H1 (cell line): Measurements from ENCODE around the gene KRTAP1-5. TPM values are rescaled to one million over a fixed set of nuclear protein-coding genes. Genes with fewer than 3 reads are reported as not detected.
"Not testable (repeated sequence)": the region's sequence is repeated elsewhere in the genome, so short reads cannot be mapped to it uniquely, and the experiment has no call there.

Experiments
- CTCF ChIA-PET: fragments of 300-600 bp; sonication (Branson Sonifier 250); formaldehyde crosslinking; loops from one replicate; lab custom pipeline; 2021; ENCODE audit not compliant: partially characterized antibody; lab: Charles Lee
- POLR2A ChIA-PET: fragments of 300-600 bp; sonication (Branson Sonifier 250); formaldehyde crosslinking; loops from one replicate; lab custom pipeline; 2021; ENCODE audit warnings: inconsistent platforms; ENCODE audit not compliant: partially characterized antibody; lab: Charles Lee
- DNase-seq, 2 experiments: peaks; one replicate each; pipeline versions ENCODE4 v3.0.0 to v3.0.0-alpha.2; 2010 to 2022; ENCODE audit warnings: low spot score in 2 of 2, low read depth in 1 of 2, mixed read lengths in 1 of 2
- FAIRE-seq: peaks from 2 replicates; lab custom pipeline; 2011; peaks lifted over from hg19 to GRCh38; lab: Jason Lieb, UNC
- H2AFZ ChIP-seq: 2 replicates; pipeline ENCODE4 v1.8.1; 2012; ENCODE audit warnings: low read length, inconsistent platforms
- H2AK5ac ChIP-seq: 2 replicates; pipeline ENCODE4 v1.6.1; 2013; ENCODE audit warnings: low read depth, low read length
- H2BK120ac ChIP-seq: replicated peaks from 2 replicates; pipeline ENCODE3; 2013; ENCODE audit warnings: low read depth, low read length, inconsistent platforms
- H2BK12ac ChIP-seq: 2 replicates; pipeline ENCODE4 v1.6.1; 2013; ENCODE audit warnings: low read depth, low read length
- H2BK15ac ChIP-seq: 2 replicates; pipeline ENCODE4 v1.6.1; 2013; ENCODE audit warnings: low read length
- H2BK20ac ChIP-seq: 2 replicates; pipeline ENCODE4 v1.6.1; 2013; ENCODE audit warnings: low read length
- H2BK5ac ChIP-seq: 2 replicates; pipeline ENCODE4 v1.6.1; 2013; ENCODE audit warnings: low read depth, low read length
- H3K14ac ChIP-seq: 2 replicates; pipeline ENCODE4 v1.6.1; 2013; ENCODE audit warnings: inconsistent platforms; ENCODE audit not compliant: insufficient read length
- H3K18ac ChIP-seq: 2 replicates; pipeline ENCODE4 v1.6.1; 2013; ENCODE audit warnings: low read length; ENCODE audit errors: extremely low read depth
- H3K23ac ChIP-seq: 2 replicates; pipeline ENCODE4 v1.6.1; 2013; ENCODE audit warnings: inconsistent platforms; ENCODE audit not compliant: insufficient read length
- H3K23me2 ChIP-seq: 2 replicates; pipeline ENCODE4 v1.6.1; 2013; ENCODE audit warnings: low read depth, low read length
- H3K27ac ChIP-seq: 2 replicates; pipeline ENCODE4 v1.6.1; 2011; ENCODE audit warnings: low read depth, low read length, inconsistent platforms
- H3K27me3 ChIP-seq, 4 experiments: replicated peaks in 1 of 4; 1 replicate in 1 of 4; 2 replicates in 3 of 4; pipeline versions ENCODE4 v1.6.1 to v1.8.1; 2011 to 2013; ENCODE audit warnings: low read length in 3 of 4, mild to moderate bottlenecking in 3 of 4, inconsistent platforms in 2 of 4, mixed read lengths in 2 of 4, moderate library complexity in 1 of 4; ENCODE audit not compliant: control insufficient read depth in 3 of 4, insufficient read depth in 3 of 4; ENCODE audit errors: extremely low read depth in 1 of 4
- H3K36me3 ChIP-seq, 4 experiments: 2 replicates each; pipeline versions ENCODE4 v1.6.1 to v1.8.1; 2011 to 2013; ENCODE audit warnings: mild to moderate bottlenecking in 4 of 4, low read length in 3 of 4, moderate library complexity in 2 of 4, control low read depth in 1 of 4, inconsistent platforms in 1 of 4; ENCODE audit not compliant: insufficient read depth in 4 of 4, control insufficient read depth in 2 of 4
- H3K4ac ChIP-seq: replicated peaks from 2 replicates; pipeline ENCODE3; 2013; ENCODE audit warnings: low read length, low read depth, mixed read lengths, inconsistent platforms; ENCODE audit not compliant: insufficient read length
- H3K4me1 ChIP-seq, 4 experiments: replicated peaks in 1 of 4; 1 replicate in 1 of 4; 2 replicates in 3 of 4; pipeline versions ENCODE4 v1.6.1 to v1.8.1; 2011 to 2013; ENCODE audit warnings: low read length in 3 of 4, inconsistent platforms in 2 of 4, mixed read lengths in 1 of 4; ENCODE audit not compliant: insufficient read depth in 4 of 4, control insufficient read depth in 3 of 4
- H3K4me2 ChIP-seq, 2 experiments: 2 replicates each; pipeline versions ENCODE4 v1.6.1 to v1.8.1; 2011 to 2013; ENCODE audit warnings: low read depth in 2 of 2, low read length in 2 of 2, control low read depth in 1 of 2, inconsistent platforms in 1 of 2, mild to moderate bottlenecking in 1 of 2; ENCODE audit not compliant: insufficient read depth in 1 of 2
- H3K4me3 ChIP-seq, 4 experiments: fragments of 200-600, 300-600 bp in 1 of 4; sonication (generic), shearing (Covaris generic), sonication (Bioruptor Twin) in 1 of 4; 2 replicates each; pipeline versions ENCODE4 v1.5.1 to v1.8.1; 2011 to 2016; ENCODE audit warnings: low read length in 4 of 4, low read depth in 3 of 4, control low read depth in 2 of 4, inconsistent platforms in 2 of 4, mild to moderate bottlenecking in 2 of 4, mixed read lengths in 1 of 4, moderate library complexity in 1 of 4; ENCODE audit not compliant: insufficient read depth in 2 of 4; ENCODE audit errors: extremely low read depth in 1 of 4
- H3K56ac ChIP-seq: replicated peaks from 2 replicates; pipeline ENCODE3; 2013; ENCODE audit warnings: low read depth, mild to moderate bottlenecking, mixed read lengths, low read length, inconsistent platforms; ENCODE audit not compliant: insufficient read length
- H3K79me1 ChIP-seq: 2 replicates; pipeline ENCODE4 v1.6.1; 2013; ENCODE audit warnings: low read depth, low read length, control low read depth
- H3K79me2 ChIP-seq, 2 experiments: 2 replicates each; pipeline versions ENCODE4 v1.6.1 to v1.8.1; 2012 to 2013; ENCODE audit warnings: low read length in 2 of 2, mild to moderate bottlenecking in 2 of 2, inconsistent platforms in 1 of 2; ENCODE audit not compliant: insufficient read depth in 2 of 2, control insufficient read depth in 1 of 2
- H3K9ac ChIP-seq, 4 experiments: replicated peaks in 1 of 4; 1 replicate in 1 of 4; 2 replicates in 3 of 4; pipeline versions ENCODE4 v1.6.1 to v1.8.1; 2011 to 2013; ENCODE audit warnings: low read depth in 3 of 4, low read length in 3 of 4, control low read depth in 2 of 4, mild to moderate bottlenecking in 2 of 4, moderate library complexity in 2 of 4, inconsistent platforms in 1 of 4; ENCODE audit errors: extremely low read depth in 1 of 4
- H3K9me3 ChIP-seq, 2 experiments: 2 replicates each; pipeline versions ENCODE4 v1.6.1 to v1.8.1; 2012 to 2013; ENCODE audit warnings: mild to moderate bottlenecking in 2 of 2, moderate library complexity in 2 of 2, control low read depth in 1 of 2, inconsistent platforms in 1 of 2, low read depth in 1 of 2, low read length in 1 of 2, mixed read lengths in 1 of 2; ENCODE audit not compliant: insufficient read depth in 2 of 2
- H4K20me1 ChIP-seq, 2 experiments: replicated peaks in 1 of 2; 2 replicates each; pipeline versions ENCODE3 to v1.8.1; 2011 to 2013; ENCODE audit warnings: inconsistent platforms in 2 of 2, low read length in 2 of 2, mild to moderate bottlenecking in 1 of 2; ENCODE audit not compliant: insufficient read depth in 2 of 2, control insufficient read depth in 1 of 2
- H4K5ac ChIP-seq: 2 replicates; pipeline ENCODE4 v1.6.1; 2013; ENCODE audit warnings: low read length, low read depth, mixed read lengths, inconsistent platforms; ENCODE audit not compliant: insufficient read length
- H4K8ac ChIP-seq: 2 replicates; pipeline ENCODE4 v1.8.0; 2013; ENCODE audit warnings: mild to moderate bottlenecking, moderate library complexity, low read length, inconsistent platforms; ENCODE audit not compliant: insufficient read depth; ENCODE audit errors: extremely low read depth
- H4K91ac ChIP-seq: replicated peaks from 2 replicates; pipeline ENCODE3; 2013; ENCODE audit warnings: low read length, mixed read lengths, inconsistent platforms; ENCODE audit not compliant: insufficient read length
- WGBS, 2 experiments: shearing (Covaris generic) in 1 of 2; methylation state at CpG; one replicate each; pipeline versions ENCODE4 v1.1.6 to v1.1.7; 2013 to 2015; ENCODE audit warnings: low lambda C conversion rate in 2 of 2, mixed read lengths in 2 of 2, inconsistent platforms in 1 of 2, low coverage in 1 of 2, missing lambda C conversion rate in 1 of 2; ENCODE audit not compliant: insufficient replicate concordance in 2 of 2, insufficient coverage in 1 of 2, insufficient read length in 1 of 2; ENCODE audit errors: extremely low coverage in 1 of 2, missing lambda C conversion rate in 1 of 2; 5-methylcytosine and 5-hydroxymethylcytosine counted together
- polyA plus RNA-seq, 7 experiments: library from polyadenylated mRNA; depleted of rRNA in 3 of 7; stranded (reverse) in 5 of 7; unstranded in 2 of 7; fragments of >200 nt in 5 of 7; fragments of 200-250 nt in 2 of 7; gene quantifications; 1 replicate in 5 of 7; 2 replicates in 1 of 7; 4 replicates in 1 of 7; pipeline versions ENCODE4 v1.2.1 to v1.2.3, GENCODE V29; 2011 to 2013; ENCODE audit warnings: missing spikeins in 2 of 7, mixed read lengths in 2 of 7
- total RNA-seq: library from RNA; stranded (reverse); fragmentation: NEBNext Ultra II Directional; extraction: Animal tissue kit (Norgen Biotek cat#: 25700); gene quantifications from 2 replicates; pipeline ENCODE4 v1.2.1, GENCODE V29; 2021

KRTAP1-5 gene
- total and polyA plus RNA-seq, 2 of the 8 experiments (the other 6 are each of a cell fraction or from before 2014, with no cell fraction given) = not detected

DNA sequence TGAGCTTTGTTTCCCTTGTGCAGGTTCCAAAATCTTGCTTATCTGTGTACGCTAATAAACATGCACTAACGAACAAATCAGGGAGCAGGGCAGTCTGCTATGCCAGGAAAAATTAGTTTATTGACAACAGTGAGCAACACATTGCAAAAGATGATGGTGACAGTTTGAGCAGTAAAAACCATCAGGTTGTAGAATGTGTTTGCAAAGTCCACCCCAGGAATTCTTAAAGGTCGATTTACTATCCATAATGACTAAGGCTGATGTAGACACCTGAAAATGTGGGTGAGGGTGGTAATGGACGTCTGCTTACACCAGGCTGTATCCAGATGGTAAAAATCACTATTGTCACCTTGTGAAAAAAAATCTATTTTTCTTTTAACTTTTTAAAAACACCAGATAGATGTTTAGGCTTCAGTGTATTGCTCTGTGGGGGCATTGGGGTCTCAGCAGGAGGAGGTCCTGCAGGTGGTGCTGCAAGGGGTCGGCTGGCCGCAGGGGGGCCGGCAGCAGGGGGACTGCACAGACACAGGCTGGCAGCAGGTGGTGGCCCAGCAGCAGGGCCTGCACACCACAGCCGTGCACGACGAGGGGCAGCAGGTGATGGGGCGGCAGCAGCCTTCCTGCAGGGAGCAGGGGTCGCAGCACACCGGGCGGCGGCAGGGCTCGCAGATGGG, 38.1 kb upstream of the KRTAP1-5 start:
- POLR2A ChIA-PET, H3K4ac ChIP-seq, H4K5ac ChIP-seq, H3K4me1 ChIP-seq, DNase-seq, H3K56ac ChIP-seq, H3K18ac ChIP-seq, H3K23ac ChIP-seq, H2AK5ac ChIP-seq, FAIRE-seq, H3K79me2 ChIP-seq, H3K27me3 ChIP-seq, H2BK12ac ChIP-seq, H2BK120ac ChIP-seq, H3K9me3 ChIP-seq, H3K4me2 ChIP-seq, H3K4me3 ChIP-seq, H2BK15ac ChIP-seq, H3K27ac ChIP-seq, H4K20me1 ChIP-seq, H3K23me2 ChIP-seq, H3K14ac ChIP-seq, H2AFZ ChIP-seq, H4K8ac ChIP-seq, H3K79me1 ChIP-seq, H2BK5ac ChIP-seq, CTCF ChIA-PET, H4K91ac ChIP-seq, H3K36me3 ChIP-seq, H2BK20ac ChIP-seq, H3K9ac ChIP-seq: not testable (repeated sequence)
- WGBS, 2 experiments = 92% methylated on average over 6 of the region's 16 CpGs; no CpG with 5 or more reads in 1 of the 2 experiments
